HepG2 (cell line): ENCODE data around the gene ISY1. TPM values are rescaled to one million over a fixed set of nuclear protein-coding genes. Genes with fewer than 3 reads are reported as not detected.
A peak's percentile ranks its signal among the peaks of the same experiment; 100 is the strongest.

Experiments used
- MTA1 ChIP-seq: sonication (generic); formaldehyde crosslinking; IDR thresholded peaks from 2 replicates; pipeline ENCODE4 v1.4.0; 2020; ENCODE audit warnings: missing genetic modification reagents, mild to moderate bottlenecking, borderline replicate concordance
- POLR2AphosphoS2 ChIP-seq: IDR thresholded peaks from 2 replicates; pipeline ENCODE4 v1.6.1; 2011; ENCODE audit warnings: low read depth, low read length, improper control_type of control experiment
- ZC3H4 ChIP-seq: sonication (generic); formaldehyde crosslinking; IDR thresholded peaks from 2 replicates; pipeline ENCODE4 v1.4.0; 2020; ENCODE audit warnings: missing genetic modification reagents, borderline replicate concordance
- ZFP36L1 ChIP-seq: sonication (generic); formaldehyde crosslinking; IDR thresholded peaks from 2 replicates; pipeline ENCODE4 v1.8.0; 2022; ENCODE audit warnings: mild to moderate bottlenecking, missing genetic modification reagents, moderate library complexity
- ZNF3 ChIP-seq: IDR thresholded peaks from 2 replicates; pipeline ENCODE4 v1.7.0; 2017; ENCODE audit warnings: inconsistent platforms
- ZNF510 ChIP-seq: sonication (generic); formaldehyde crosslinking; IDR thresholded peaks from 2 replicates; pipeline ENCODE4 v1.4.0; 2020; ENCODE audit warnings: low read depth, mild to moderate bottlenecking, missing genetic modification reagents
- polyA plus RNA-seq, 8 experiments: library from polyadenylated mRNA; depleted of rRNA in 3 of 8; stranded (reverse) in 7 of 8; unstranded in 1 of 8; fragments of >200 nt; fragmentation: Illumina TruSeq in 4 of 8; extraction: Trizol in 4 of 8; gene quantifications; 2 replicates each; pipeline versions ENCODE4 v1.2.1 to v1.2.3, GENCODE V29; 2011 to 2016; ENCODE audit warnings: low read depth in 4 of 8, missing spikeins in 1 of 8, mixed read lengths in 1 of 8; ENCODE audit not compliant: insufficient read depth in 1 of 8
- total RNA-seq, 5 experiments: library from RNA; depleted of rRNA; stranded (reverse); fragments of >200 nt; fragmentation: Illumina TruSeq; extraction: Trizol; gene quantifications; 2 replicates each; pipeline ENCODE4 v1.2.3, GENCODE V29; 2016; ENCODE audit warnings: low read depth in 1 of 5
- TF ChIP-seq, protein P1 (sequence below): sonication (generic); formaldehyde crosslinking; IDR thresholded peaks from 2 replicates; pipeline ENCODE4 v1.5.1; 2020; ENCODE audit warnings: mild to moderate bottlenecking, missing genetic modification reagents
- TF ChIP-seq, protein P2 (sequence below): sonication (generic); formaldehyde crosslinking; IDR thresholded peaks from 2 replicates; pipeline ENCODE4 v1.4.0; 2020; ENCODE audit warnings: mild to moderate bottlenecking, missing genetic modification reagents
- TF ChIP-seq, protein P3 (sequence below): sonication (generic); formaldehyde crosslinking; conservative IDR thresholded peaks from 2 replicates; pipeline ENCODE4 v1.4.0; 2020; ENCODE audit warnings: mild to moderate bottlenecking, missing genetic modification reagents, moderate library complexity
- TF ChIP-seq, protein P4 (sequence below): sonication (generic); formaldehyde crosslinking; IDR thresholded peaks from one replicate; pipeline ENCODE4 v1.5.1; 2020; ENCODE audit warnings: mild to moderate bottlenecking, missing genetic modification reagents; ENCODE audit errors: not compliant biosample characterization

Gene ISY1
- total and polyA plus RNA-seq, 2 of the 13 experiments (the other 11 are each of a cell fraction or from before 2014, with no cell fraction given) = 21.0 to 39.1 TPM

DNA sequence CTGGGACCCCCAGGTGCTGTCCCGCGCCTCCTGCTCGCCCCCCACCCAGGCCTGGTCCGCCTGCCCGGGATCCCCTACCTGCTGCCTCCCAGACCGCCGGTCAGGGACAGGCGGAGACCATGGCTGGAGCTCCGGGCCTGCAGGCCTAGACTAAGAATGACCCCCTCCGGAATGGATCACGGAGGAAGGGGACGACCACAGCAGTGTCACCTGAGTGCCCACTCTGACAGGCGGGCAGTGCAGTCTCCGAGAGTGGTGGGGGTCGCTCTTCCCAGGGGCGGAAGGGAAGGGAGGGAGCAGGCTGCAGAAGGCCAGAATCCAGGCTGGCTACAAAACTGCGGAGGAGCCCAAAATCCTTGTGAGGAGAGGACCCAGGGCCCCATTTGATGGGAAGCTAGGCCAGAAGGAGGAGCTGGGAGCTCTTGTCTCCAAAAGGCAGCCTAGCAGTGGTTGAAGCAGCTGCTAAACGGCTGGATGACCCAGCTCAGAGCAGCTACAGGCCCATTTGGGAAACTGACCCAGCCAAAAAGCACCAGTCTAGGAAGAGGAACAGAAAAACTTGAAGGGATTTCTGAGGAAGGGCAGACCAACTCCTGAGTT, 38.4 kb downstream of the ISY1 start (continued):
- TF ChIP-seq, protein P1, sequence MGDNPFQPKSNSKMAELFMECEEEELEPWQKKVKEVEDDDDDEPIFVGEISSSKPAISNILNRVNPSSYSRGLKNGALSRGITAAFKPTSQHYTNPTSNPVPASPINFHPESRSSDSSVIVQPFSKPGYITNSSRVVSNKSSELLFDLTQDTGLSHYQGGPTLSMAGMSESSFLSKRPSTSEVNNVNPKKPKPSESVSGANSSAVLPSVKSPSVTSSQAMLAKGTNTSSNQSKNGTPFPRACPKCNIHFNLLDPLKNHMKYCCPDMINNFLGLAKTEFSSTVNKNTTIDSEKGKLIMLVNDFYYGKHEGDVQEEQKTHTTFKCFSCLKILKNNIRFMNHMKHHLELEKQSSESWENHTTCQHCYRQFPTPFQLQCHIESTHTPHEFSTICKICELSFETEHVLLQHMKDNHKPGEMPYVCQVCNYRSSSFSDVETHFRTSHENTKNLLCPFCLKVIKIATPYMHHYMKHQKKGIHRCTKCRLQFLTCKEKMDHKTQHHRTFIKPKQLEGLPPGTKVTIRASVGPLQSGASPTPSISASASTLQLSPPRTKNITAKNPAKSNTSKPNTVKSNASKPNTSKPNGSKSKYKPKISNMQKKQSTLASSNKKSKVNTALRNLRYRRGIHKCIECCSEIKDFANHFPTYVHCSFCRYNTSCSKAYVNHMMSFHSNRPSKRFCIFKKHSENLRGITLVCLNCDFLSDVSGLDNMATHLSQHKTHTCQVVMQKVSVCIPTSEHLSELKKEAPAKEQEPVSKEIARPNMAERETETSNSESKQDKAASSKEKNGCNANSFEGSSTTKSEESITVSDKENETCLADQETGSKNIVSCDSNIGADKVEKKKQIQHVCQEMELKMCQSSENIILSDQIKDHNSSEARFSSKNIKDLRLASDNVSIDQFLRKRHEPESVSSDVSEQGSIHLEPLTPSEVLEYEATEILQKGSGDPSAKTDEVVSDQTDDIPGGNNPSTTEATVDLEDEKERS (CRISPR knock-in tag) = 0 out of 2 replicates have a peak, but pooled peaks have one; percentile 41
- no peak for TF ChIP-seq ZNF3 (CRISPR knock-in tag)
- TF ChIP-seq MTA1 (CRISPR knock-in tag) = 0 out of 2 replicates have a peak, but pooled peaks have one; percentile 78
- TF ChIP-seq, protein P2, sequence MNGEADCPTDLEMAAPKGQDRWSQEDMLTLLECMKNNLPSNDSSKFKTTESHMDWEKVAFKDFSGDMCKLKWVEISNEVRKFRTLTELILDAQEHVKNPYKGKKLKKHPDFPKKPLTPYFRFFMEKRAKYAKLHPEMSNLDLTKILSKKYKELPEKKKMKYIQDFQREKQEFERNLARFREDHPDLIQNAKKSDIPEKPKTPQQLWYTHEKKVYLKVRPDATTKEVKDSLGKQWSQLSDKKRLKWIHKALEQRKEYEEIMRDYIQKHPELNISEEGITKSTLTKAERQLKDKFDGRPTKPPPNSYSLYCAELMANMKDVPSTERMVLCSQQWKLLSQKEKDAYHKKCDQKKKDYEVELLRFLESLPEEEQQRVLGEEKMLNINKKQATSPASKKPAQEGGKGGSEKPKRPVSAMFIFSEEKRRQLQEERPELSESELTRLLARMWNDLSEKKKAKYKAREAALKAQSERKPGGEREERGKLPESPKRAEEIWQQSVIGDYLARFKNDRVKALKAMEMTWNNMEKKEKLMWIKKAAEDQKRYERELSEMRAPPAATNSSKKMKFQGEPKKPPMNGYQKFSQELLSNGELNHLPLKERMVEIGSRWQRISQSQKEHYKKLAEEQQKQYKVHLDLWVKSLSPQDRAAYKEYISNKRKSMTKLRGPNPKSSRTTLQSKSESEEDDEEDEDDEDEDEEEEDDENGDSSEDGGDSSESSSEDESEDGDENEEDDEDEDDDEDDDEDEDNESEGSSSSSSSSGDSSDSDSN (CRISPR knock-in tag) = peak; percentile 51
- TF ChIP-seq ZNF510 (CRISPR knock-in tag) = 0 out of 2 replicates have a peak, but pooled peaks have one; percentile 35
- TF ChIP-seq, protein P3, sequence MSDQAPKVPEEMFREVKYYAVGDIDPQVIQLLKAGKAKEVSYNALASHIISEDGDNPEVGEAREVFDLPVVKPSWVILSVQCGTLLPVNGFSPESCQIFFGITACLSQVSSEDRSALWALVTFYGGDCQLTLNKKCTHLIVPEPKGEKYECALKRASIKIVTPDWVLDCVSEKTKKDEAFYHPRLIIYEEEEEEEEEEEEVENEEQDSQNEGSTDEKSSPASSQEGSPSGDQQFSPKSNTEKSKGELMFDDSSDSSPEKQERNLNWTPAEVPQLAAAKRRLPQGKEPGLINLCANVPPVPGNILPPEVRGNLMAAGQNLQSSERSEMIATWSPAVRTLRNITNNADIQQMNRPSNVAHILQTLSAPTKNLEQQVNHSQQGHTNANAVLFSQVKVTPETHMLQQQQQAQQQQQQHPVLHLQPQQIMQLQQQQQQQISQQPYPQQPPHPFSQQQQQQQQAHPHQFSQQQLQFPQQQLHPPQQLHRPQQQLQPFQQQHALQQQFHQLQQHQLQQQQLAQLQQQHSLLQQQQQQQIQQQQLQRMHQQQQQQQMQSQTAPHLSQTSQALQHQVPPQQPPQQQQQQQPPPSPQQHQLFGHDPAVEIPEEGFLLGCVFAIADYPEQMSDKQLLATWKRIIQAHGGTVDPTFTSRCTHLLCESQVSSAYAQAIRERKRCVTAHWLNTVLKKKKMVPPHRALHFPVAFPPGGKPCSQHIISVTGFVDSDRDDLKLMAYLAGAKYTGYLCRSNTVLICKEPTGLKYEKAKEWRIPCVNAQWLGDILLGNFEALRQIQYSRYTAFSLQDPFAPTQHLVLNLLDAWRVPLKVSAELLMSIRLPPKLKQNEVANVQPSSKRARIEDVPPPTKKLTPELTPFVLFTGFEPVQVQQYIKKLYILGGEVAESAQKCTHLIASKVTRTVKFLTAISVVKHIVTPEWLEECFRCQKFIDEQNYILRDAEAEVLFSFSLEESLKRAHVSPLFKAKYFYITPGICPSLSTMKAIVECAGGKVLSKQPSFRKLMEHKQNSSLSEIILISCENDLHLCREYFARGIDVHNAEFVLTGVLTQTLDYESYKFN (CRISPR knock-in tag) = 0 out of 2 replicates have a peak, but pooled peaks have one; percentile 44
- 0 out of 2 replicates have a peak, but pooled peaks have one; percentile 52 for TF ChIP-seq ZFP36L1 (CRISPR knock-in tag)
- TF ChIP-seq, protein P4, sequence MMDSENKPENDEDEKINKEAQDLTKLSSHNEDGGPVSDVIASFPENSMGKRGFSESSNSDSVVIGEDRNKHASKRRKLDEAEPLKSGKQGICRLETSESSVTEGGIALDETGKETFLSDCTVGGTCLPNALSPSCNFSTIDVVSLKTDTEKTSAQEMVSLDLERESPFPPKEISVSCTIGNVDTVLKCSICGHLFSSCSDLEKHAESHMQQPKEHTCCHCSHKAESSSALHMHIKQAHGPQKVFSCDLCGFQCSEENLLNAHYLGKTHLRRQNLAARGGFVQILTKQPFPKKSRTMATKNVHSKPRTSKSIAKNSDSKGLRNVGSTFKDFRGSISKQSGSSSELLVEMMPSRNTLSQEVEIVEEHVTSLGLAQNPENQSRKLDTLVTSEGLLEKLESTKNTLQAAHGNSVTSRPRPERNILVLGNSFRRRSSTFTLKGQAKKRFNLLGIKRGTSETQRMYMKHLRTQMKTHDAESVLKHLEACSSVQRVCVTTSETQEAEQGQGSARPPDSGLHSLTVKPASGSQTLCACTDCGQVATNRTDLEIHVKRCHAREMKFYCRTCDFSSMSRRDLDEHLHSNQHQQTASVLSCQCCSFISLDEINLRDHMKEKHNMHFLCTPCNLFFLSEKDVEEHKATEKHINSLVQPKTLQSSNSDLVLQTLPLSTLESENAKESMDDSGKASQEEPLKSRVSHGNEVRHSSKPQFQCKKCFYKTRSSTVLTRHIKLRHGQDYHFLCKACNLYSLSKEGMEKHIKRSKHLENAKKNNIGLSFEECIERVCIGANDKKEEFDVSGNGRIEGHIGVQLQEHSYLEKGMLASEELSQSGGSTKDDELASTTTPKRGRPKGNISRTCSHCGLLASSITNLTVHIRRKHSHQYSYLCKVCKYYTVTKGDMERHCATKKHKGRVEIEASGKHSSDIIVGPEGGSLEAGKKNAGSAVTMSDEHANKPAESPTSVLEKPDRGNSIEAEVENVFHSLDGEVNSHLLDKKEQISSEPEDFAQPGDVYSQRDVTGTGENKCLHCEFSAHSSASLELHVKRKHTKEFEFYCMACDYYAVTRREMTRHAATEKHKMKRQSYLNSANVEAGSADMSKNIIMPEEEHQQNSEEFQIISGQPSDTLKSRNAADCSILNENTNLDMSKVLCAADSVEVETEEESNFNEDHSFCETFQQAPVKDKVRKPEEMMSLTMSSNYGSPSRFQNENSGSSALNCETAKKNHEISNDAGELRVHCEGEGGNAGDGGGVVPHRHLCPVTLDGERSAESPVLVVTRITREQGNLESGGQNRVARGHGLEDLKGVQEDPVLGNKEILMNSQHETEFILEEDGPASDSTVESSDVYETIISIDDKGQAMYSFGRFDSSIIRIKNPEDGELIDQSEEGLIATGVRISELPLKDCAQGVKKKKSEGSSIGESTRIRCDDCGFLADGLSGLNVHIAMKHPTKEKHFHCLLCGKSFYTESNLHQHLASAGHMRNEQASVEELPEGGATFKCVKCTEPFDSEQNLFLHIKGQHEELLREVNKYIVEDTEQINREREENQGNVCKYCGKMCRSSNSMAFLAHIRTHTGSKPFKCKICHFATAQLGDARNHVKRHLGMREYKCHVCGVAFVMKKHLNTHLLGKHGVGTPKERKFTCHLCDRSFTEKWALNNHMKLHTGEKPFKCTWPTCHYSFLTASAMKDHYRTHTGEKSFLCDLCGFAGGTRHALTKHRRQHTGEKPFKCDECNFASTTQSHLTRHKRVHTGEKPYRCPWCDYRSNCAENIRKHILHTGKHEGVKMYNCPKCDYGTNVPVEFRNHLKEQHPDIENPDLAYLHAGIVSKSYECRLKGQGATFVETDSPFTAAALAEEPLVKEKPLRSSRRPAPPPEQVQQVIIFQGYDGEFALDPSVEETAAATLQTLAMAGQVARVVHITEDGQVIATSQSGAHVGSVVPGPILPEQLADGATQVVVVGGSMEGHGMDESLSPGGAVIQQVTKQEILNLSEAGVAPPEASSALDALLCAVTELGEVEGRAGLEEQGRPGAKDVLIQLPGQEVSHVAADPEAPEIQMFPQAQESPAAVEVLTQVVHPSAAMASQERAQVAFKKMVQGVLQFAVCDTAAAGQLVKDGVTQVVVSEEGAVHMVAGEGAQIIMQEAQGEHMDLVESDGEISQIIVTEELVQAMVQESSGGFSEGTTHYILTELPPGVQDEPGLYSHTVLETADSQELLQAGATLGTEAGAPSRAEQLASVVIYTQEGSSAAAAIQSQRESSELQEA (CRISPR knock-in tag) = peak; percentile 43
- TF ChIP-seq POLR2AphosphoS2 = no peak
- TF ChIP-seq ZC3H4 (CRISPR knock-in tag) = no peak
